MCF 10A (cell line): Measurements from ENCODE around the gene SLC2A2. TPM values are rescaled to one million over a fixed set of nuclear protein-coding genes. Genes with fewer than 3 reads are reported as not detected.

ENCODE experiments used
- BruUV-seq: library from RNA; stranded (reverse); fragments of 400-500 nt; replicated peaks from 2 replicates; lab custom pipeline; 2021; lab: Mats Ljungman, UMichigan
- CTCF ChIA-PET: fragments of 300-600 bp; sonication (Branson Sonifier 250); formaldehyde crosslinking; extraction: SDS; loops from one replicate; lab custom pipeline; 2021; ENCODE audit warnings: antibody characterized with exemption, inconsistent platforms; lab: Yijun Ruan, JAX
- POLR2A ChIA-PET: fragments of 300-600, 350-650 bp; sonication (Branson Sonifier 250); formaldehyde crosslinking; extraction: SDS; loops from one replicate; lab custom pipeline; 2020; ENCODE audit warnings: antibody characterized with exemption, inconsistent platforms; lab: Yijun Ruan, JAX
- DNase-seq: peaks from one replicate; pipeline ENCODE4 v3.0.0-alpha.2; 2018; ENCODE audit not compliant: unreplicated experiment
- H3K27ac Mint-ChIP-seq: one replicate; pipeline ENCODE4 v1.8.0; 2022; ENCODE audit warnings: mild to moderate bottlenecking, low read depth, mixed read lengths; ENCODE audit not compliant: unreplicated experiment
- H3K27me3 Mint-ChIP-seq: one replicate; pipeline ENCODE4 v1.8.0; 2022; ENCODE audit warnings: mixed read lengths; ENCODE audit not compliant: insufficient read depth, unreplicated experiment
- H3K36me3 Mint-ChIP-seq: one replicate; pipeline ENCODE4 v1.8.0; 2022; ENCODE audit warnings: mild to moderate bottlenecking, moderate library complexity, mixed read lengths; ENCODE audit not compliant: insufficient read depth, unreplicated experiment
- H3K4me1 Mint-ChIP-seq: one replicate; pipeline ENCODE4 v1.8.0; 2022; ENCODE audit warnings: mixed read lengths; ENCODE audit not compliant: insufficient read depth, unreplicated experiment
- H3K4me3 Mint-ChIP-seq: one replicate; pipeline ENCODE4 v1.8.0; 2022; ENCODE audit warnings: mild to moderate bottlenecking, moderate library complexity, mixed read lengths; ENCODE audit not compliant: unreplicated experiment
- H3K9me3 Mint-ChIP-seq: one replicate; pipeline ENCODE4 v1.8.0; 2022; ENCODE audit warnings: mixed read lengths; ENCODE audit not compliant: unreplicated experiment
- intact Hi-C: fragments of 100-400 bp; cut with micrococcal nuclease; formaldehyde crosslinking; loops from 2 replicates; pipeline ENCODE4 v1.14.1; 2022
- total RNA-seq: library from RNA; stranded (reverse); gene quantifications from 2 replicates; pipeline ENCODE4 v1.2.3, GENCODE V29; 2022
- TF ChIP-seq, protein P1 (sequence below): fragments of 200-600 bp; IDR thresholded peaks from one replicate; pipeline ENCODE4 v1.8.0; 2022; ENCODE audit warnings: antibody characterized with exemption, mild to moderate bottlenecking; ENCODE audit not compliant: unreplicated experiment

Gene SLC2A2
- total RNA-seq, 1 experiment from 2014 or later = not detected

DNA sequence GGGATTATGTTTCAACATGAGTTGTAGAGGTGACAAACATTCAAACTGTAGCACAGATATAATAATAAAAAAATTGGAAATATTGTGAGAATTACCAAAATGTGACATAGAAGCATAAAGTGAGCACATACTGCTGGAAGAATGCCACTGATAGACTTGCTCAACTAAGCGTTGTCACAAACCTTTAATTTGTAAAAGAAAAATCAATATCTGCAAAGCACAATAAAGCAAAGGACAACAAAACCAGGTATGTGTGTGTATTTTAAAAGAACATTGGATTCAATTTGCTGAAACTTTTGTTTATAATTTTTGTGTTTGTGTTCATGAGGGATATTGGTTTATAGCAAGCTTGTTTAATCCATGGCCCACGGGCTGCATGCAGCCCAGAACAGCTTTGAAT lies 77.3 kb downstream of the SLC2A2 start:
- no TSS peak for BruUV-seq
- CTCF ChIA-PET = no interaction called here
- TF ChIP-seq, protein P1, sequence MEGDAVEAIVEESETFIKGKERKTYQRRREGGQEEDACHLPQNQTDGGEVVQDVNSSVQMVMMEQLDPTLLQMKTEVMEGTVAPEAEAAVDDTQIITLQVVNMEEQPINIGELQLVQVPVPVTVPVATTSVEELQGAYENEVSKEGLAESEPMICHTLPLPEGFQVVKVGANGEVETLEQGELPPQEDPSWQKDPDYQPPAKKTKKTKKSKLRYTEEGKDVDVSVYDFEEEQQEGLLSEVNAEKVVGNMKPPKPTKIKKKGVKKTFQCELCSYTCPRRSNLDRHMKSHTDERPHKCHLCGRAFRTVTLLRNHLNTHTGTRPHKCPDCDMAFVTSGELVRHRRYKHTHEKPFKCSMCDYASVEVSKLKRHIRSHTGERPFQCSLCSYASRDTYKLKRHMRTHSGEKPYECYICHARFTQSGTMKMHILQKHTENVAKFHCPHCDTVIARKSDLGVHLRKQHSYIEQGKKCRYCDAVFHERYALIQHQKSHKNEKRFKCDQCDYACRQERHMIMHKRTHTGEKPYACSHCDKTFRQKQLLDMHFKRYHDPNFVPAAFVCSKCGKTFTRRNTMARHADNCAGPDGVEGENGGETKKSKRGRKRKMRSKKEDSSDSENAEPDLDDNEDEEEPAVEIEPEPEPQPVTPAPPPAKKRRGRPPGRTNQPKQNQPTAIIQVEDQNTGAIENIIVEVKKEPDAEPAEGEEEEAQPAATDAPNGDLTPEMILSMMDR = no peak
- no peaks in the 10 kb centered on the region for H3K4me1 Mint-ChIP-seq
- H3K27ac Mint-ChIP-seq = no peak overlapping the region
- DNase-seq = no peak
- no peak overlapping the region for H3K4me3 Mint-ChIP-seq
- H3K9me3 Mint-ChIP-seq = no peaks in the 10 kb centered on the region
- POLR2A ChIA-PET = interaction anchor here (0.7 kb wide), 1 partner anchor 263 kb away, joined by 3 read pairs; no protein-coding TSS in a partner anchor
- H3K36me3 Mint-ChIP-seq = no peaks in the 10 kb centered on the region
- no peaks in the 10 kb centered on the region for H3K27me3 Mint-ChIP-seq
- intact Hi-C loops = no loop called here

DNA sequence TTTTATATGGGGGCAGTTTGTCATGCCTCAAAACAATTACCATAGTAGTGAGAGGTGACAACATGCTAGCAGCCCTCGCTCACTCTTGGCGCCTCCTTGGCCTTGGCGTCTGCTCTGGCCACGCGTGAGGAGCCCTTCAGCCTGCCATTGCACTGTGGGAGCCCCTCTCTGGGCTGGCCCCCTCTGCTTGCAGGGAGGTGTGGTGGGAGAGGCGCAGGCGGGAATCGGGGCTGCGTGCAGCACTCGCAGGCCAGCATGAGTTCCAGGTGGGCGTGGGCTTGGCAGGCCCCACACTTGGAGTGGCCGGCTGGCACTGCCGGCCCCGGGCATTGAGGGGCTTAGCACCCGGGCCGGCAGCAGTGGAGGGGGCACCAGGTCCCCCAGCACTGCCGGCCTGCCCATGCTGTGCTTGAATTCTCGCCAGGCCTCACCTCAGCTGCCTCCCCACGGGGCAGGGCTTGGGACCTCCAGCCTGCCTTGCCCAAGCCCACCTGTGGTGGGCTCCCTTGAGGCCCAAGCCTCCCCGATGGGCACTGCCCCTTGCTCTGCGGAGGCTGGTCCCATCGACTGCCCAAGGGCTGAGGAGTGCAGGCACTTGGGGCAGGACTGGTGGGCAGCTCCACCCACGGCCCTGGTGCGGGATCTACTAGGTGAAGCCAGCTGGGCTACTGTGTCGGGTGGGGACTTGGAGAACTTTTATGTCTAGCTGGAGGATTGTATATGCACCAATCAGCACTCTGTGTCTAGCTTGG lies 79.3 kb downstream of the SLC2A2 start:
- Mint-ChIP-seq H3K4me1 (no peaks in the 10 kb centered on the region), H3K9me3 (no peaks in the 10 kb centered on the region), H3K27me3 (no peaks in the 10 kb centered on the region), H3K27ac (no peak overlapping the region), H3K36me3 (no peaks in the 10 kb centered on the region), H3K4me3 (no peak overlapping the region)
- TF ChIP-seq, protein P1 = no peak
- DNase-seq = no peak
- ChIA-PET CTCF (interaction anchor here (0.6 to 0.8 kb wide), 2 partner anchors 15 to 691 kb away, joined by 3 to 4 read pairs; no protein-coding TSS in a partner anchor), POLR2A (no interaction called here)
- intact Hi-C loops = no loop called here
- no TSS peak for BruUV-seq

Other genes with a start within 250 kb of the SLC2A2 start
- gene RPL22L1, start 156.5 kb downstream of the SLC2A2 start, total RNA-seq = 205 and 409 TPM in 2 replicates
- 6.0 and 15.0 TPM in 2 replicates for gene EIF5A2, start 118.1 kb downstream of the SLC2A2 start, total RNA-seq